Smooth muscle cell of bladder (primary cell): ENCODE results near the gene ZNF594. TPM values are rescaled to one million over a fixed set of nuclear protein-coding genes. Genes with fewer than 3 reads are reported as not detected.

Source experiments
- total RNA-seq: library from RNA; depleted of rRNA; stranded (reverse); fragments of >200 nt; gene quantifications from 2 replicates; pipeline ENCODE4 v1.2.3, GENCODE V29; 2014

Gene ZNF594
- 6.0 and 7.0 TPM in 2 replicates for total RNA-seq

GRCh38 chr17:5191541-5192417 lies at the start of gene ZNF594:
ZNF594 (minus strand) TSS chr17:5191868; CDS start chr17:5184256, 7,612 bp downstream.

GRCh38 chr17:5234645-5235576 lies 43.2 kb upstream of the ZNF594 start, which contains the start of gene SCIMP:
SCIMP (minus strand) TSS chr17:5234860; CDS start chr17:5234755, 105 bp downstream.

Other genes with a start within 250 kb of the ZNF594 start
- gene PFN1, start 243.3 kb downstream of the ZNF594 start, total RNA-seq = 381 and 445 TPM in 2 replicates
- gene ENO3, start 240.7 kb downstream of the ZNF594 start, total RNA-seq = 1.6 and 2.6 TPM in 2 replicates
- 50.8 and 60.6 TPM in 2 replicates for gene SPAG7, start 224.1 kb downstream of the ZNF594 start, total RNA-seq
- 6.8 and 6.9 TPM in 2 replicates for gene CAMTA2, start 204.2 kb downstream of the ZNF594 start, total RNA-seq
- gene INCA1, start 194.3 kb downstream of the ZNF594 start, total RNA-seq = 0.37 and 0.57 TPM in 2 replicates
- 77.7 and 97.3 TPM in 2 replicates for gene KIF1C, start 193.9 kb downstream of the ZNF594 start, total RNA-seq
- gene SLC52A1, start 156.4 kb downstream of the ZNF594 start, total RNA-seq = 0.14 TPM in 1 of 2 replicates, not detected in the other
- 1.0 and 1.3 TPM in 2 replicates for gene ZFP3, start 113.4 kb downstream of the ZNF594 start, total RNA-seq
- gene ZNF232, start 80.0 kb downstream of the ZNF594 start, total RNA-seq = 5.3 and 6.6 TPM in 2 replicates
- gene USP6, start 75.8 kb downstream of the ZNF594 start, total RNA-seq = under 0.01 TPM in 1 of 2 replicates, not detected in the other
- gene SCIMP, start 43.0 kb upstream of the ZNF594 start, total RNA-seq = not detected in 2 replicates
- gene RABEP1, start 90.4 kb upstream of the ZNF594 start, total RNA-seq = 33.3 and 43.4 TPM in 2 replicates
- 57.8 and 75.1 TPM in 2 replicates for gene NUP88, start 227.8 kb upstream of the ZNF594 start, total RNA-seq
- 35.2 and 45.2 TPM in 2 replicates for gene RPAIN, start 228.3 kb upstream of the ZNF594 start, total RNA-seq
- gene C1QBP, start 247.3 kb upstream of the ZNF594 start, total RNA-seq = 153 and 207 TPM in 2 replicates